Measurements from ENCODE around the gene YPEL4. TPM values are rescaled to one million over a fixed set of nuclear protein-coding genes. Genes with fewer than 3 reads are reported as not detected.
A peak's percentile ranks its signal among the peaks of the same experiment; 100 is the strongest.

The YPEL4 gene
- polyA plus RNA-seq, 1 of the 3 experiments (the other 2 are of a cell fraction), result 2.3 TPM

DNA sequence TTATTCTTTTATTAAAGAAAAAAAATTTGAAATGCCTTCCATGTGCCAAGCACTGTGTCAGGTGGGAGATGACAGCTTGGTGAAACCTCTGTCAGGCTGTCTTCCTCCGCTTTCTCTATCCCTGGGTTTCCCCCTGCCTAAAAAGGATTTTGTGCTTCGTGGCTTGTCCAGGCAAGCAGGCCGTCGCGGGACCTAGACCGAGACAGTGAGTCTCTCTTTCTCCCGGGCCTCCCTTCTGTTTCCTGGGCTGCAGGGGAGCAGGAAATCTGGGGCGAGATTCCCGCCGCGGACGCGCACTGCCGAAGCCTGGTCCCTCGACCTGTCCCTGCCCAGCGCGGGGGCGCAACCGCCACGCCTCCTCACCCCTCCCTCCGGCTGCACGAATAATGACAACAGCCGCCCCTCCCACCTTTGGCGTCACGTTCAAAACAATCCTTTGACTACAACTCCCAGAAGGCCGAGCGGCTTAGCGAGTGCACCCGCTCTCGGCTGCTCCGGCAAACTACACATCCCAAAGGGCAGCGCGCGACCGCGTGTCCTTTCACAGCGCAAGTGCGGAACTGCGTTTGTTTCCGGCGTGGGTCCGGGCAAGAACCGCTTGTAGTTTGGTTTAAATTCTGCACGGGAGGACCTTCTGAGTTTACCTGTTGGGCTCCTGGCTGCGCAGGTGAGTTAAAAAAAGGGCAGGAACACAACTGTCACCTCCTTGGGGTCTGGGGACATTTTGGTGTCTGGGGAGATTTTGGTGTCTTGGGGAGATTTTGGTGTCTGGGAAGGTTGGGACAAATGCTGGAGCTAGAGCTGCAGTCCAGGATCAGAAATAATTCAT lies 7.7 kb upstream of the YPEL4 start, which contains the start of gene CLP1:
Gene CLP1 (plus strand): TSS at position 569 of the 829 bp plus-strand sequence. CDS start 1,715 bp downstream, outside the sequence.
- H3K9me2 ChIP-seq, result no peaks in the 10 kb centered on the region
- H3K27ac ChIP-seq (ENCODE audit: low read depth in 2 of 2, low read length in 1 of 2), result peak within 1 kb of the TSS; percentile 71 to 80
- peaks cover 24 to 25% of the 10 kb centered on the region in 2 experiments for H3K36me3 ChIP-seq (replicated peaks in 1 of 2; ENCODE audit: control insufficient read depth in 1 of 2, insufficient read depth in 2 of 2, low read length in 1 of 2)
- peaks cover 36% of the 10 kb centered on the region for H3K79me2 ChIP-seq (ENCODE audit: insufficient read depth)
- ChIA-PET CTCF (interaction anchor here (1.1 to 2.7 kb wide), 5 partner anchors 9 to 199 kb away, joined by 3 to 14 read pairs (median 5); partner anchors contain the start of gene UBE2L6), POLR2A (no interaction called here)
- no peaks in the 10 kb centered on the region for H4K20me1 ChIP-seq (ENCODE audit: insufficient read depth)
- peak; percentile 95 for DNase-seq
- 3% methylated on average over 25 of the region's 45 CpGs for WGBS (ENCODE audit: low lambda C conversion rate)
- H2AFZ ChIP-seq (ENCODE audit: low read depth), result peak within 1 kb of the TSS; percentile 83
- H3K4me1 ChIP-seq (ENCODE audit: control insufficient read depth in 1 of 2, insufficient read depth in 2 of 2, low read depth in 1 of 2, low read length in 1 of 2), result peaks cover 0 to 2% of the 10 kb centered on the region in 2 experiments; a peak in 2 of 4 replicates
- peak within 1 kb of the TSS; percentile 75 for H3K4me2 ChIP-seq
- H3K27me3 ChIP-seq (ENCODE audit: insufficient read depth), result no peaks in the 10 kb centered on the region
- H3K9ac ChIP-seq, result peak within 1 kb of the TSS; percentile 71
- peaks cover 15% of the 10 kb centered on the region for H3F3A ChIP-seq (replicated peaks; ENCODE audit: insufficient read depth)
- peak within 1 kb of the TSS; percentile 71 to 85 for H3K4me3 ChIP-seq (ENCODE audit: low read depth in 2 of 2, low read length in 1 of 2)
- no peaks in the 10 kb centered on the region for H3K9me3 ChIP-seq
- TF ChIP-seq FOXM1 (IDR thresholded peaks at IDR 0.05; ENCODE audit: low read depth), result no peak
- TF ChIP-seq, protein P1, sequence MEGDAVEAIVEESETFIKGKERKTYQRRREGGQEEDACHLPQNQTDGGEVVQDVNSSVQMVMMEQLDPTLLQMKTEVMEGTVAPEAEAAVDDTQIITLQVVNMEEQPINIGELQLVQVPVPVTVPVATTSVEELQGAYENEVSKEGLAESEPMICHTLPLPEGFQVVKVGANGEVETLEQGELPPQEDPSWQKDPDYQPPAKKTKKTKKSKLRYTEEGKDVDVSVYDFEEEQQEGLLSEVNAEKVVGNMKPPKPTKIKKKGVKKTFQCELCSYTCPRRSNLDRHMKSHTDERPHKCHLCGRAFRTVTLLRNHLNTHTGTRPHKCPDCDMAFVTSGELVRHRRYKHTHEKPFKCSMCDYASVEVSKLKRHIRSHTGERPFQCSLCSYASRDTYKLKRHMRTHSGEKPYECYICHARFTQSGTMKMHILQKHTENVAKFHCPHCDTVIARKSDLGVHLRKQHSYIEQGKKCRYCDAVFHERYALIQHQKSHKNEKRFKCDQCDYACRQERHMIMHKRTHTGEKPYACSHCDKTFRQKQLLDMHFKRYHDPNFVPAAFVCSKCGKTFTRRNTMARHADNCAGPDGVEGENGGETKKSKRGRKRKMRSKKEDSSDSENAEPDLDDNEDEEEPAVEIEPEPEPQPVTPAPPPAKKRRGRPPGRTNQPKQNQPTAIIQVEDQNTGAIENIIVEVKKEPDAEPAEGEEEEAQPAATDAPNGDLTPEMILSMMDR (IDR thresholded peaks at IDR 0.05), result no peak
- no peak for TF ChIP-seq GATA2 (CRISPR knock-in tag; IDR thresholded peaks at IDR 0.05)
- TF ChIP-seq TAF1 (IDR thresholded peaks at IDR 0.05; ENCODE audit: borderline replicate concordance, low read depth, low read length), result peak; percentile 46; the same call in 1 of the 2 replicates
- TF ChIP-seq, protein P2, sequence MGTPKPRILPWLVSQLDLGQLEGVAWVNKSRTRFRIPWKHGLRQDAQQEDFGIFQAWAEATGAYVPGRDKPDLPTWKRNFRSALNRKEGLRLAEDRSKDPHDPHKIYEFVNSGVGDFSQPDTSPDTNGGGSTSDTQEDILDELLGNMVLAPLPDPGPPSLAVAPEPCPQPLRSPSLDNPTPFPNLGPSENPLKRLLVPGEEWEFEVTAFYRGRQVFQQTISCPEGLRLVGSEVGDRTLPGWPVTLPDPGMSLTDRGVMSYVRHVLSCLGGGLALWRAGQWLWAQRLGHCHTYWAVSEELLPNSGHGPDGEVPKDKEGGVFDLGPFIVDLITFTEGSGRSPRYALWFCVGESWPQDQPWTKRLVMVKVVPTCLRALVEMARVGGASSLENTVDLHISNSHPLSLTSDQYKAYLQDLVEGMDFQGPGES (IDR thresholded peaks at IDR 0.05; ENCODE audit: low read depth, low read length), result 0 out of 2 replicates have a peak, but pooled peaks have one; percentile 21
- TF ChIP-seq EP300 (IDR thresholded peaks at IDR 0.05; ENCODE audit: borderline replicate concordance in 1 of 2, low read depth in 1 of 2, low read length in 1 of 2), result no peak
- 0 out of 2 replicates have a peak, but pooled peaks have one; percentile 64 for TF ChIP-seq SIN3A (IDR thresholded peaks at IDR 0.05; ENCODE audit: borderline replicate concordance, low read depth, low read length)
- TF ChIP-seq POLR2AphosphoS5 (IDR thresholded peaks at IDR 0.05; ENCODE audit: low read depth, low read length), result peak; percentile 77
- TF ChIP-seq, protein P3, sequence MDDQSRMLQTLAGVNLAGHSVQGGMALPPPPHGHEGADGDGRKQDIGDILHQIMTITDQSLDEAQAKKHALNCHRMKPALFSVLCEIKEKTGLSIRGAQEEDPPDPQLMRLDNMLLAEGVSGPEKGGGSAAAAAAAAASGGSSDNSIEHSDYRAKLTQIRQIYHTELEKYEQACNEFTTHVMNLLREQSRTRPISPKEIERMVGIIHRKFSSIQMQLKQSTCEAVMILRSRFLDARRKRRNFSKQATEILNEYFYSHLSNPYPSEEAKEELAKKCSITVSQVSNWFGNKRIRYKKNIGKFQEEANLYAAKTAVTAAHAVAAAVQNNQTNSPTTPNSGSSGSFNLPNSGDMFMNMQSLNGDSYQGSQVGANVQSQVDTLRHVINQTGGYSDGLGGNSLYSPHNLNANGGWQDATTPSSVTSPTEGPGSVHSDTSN (IDR thresholded peaks at IDR 0.05), result 0 out of 2 replicates have a peak, but pooled peaks have one; percentile 3
- peak; percentile 98 for TF ChIP-seq CHD2 (IDR thresholded peaks at IDR 0.05; ENCODE audit: low read length, partially characterized antibody)
- TF ChIP-seq MXI1 (IDR thresholded peaks at IDR 0.05; ENCODE audit: low read depth, low read length), result peak; percentile 88
- peak; percentile 87 for TF ChIP-seq GABPA (IDR thresholded peaks at IDR 0.05; ENCODE audit: low read depth)
- no peak for TF ChIP-seq TEAD4 (IDR thresholded peaks at IDR 0.05; ENCODE audit: borderline replicate concordance, insufficient read depth)
- peak; percentile 78; the same call in 1 of the 2 replicates for TF ChIP-seq NRF1 (IDR thresholded peaks at IDR 0.05; ENCODE audit: low read depth, low read length)
- TF ChIP-seq, protein P4, sequence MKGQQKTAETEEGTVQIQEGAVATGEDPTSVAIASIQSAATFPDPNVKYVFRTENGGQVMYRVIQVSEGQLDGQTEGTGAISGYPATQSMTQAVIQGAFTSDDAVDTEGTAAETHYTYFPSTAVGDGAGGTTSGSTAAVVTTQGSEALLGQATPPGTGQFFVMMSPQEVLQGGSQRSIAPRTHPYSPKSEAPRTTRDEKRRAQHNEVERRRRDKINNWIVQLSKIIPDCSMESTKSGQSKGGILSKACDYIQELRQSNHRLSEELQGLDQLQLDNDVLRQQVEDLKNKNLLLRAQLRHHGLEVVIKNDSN (IDR thresholded peaks at IDR 0.05; ENCODE audit: borderline replicate concordance, low read depth), result peak; percentile 89
- peak; percentile 33; the same call in 1 of the 2 replicates for TF ChIP-seq FOXJ3 (CRISPR knock-in tag; IDR thresholded peaks at IDR 0.05)
- TF ChIP-seq, protein P5, sequence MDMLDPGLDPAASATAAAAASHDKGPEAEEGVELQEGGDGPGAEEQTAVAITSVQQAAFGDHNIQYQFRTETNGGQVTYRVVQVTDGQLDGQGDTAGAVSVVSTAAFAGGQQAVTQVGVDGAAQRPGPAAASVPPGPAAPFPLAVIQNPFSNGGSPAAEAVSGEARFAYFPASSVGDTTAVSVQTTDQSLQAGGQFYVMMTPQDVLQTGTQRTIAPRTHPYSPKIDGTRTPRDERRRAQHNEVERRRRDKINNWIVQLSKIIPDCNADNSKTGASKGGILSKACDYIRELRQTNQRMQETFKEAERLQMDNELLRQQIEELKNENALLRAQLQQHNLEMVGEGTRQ (IDR thresholded peaks at IDR 0.05; ENCODE audit: borderline replicate concordance, low read depth, low read length), result no peak
- TF ChIP-seq MEF2A (IDR thresholded peaks at IDR 0.05; ENCODE audit: borderline replicate concordance, low read depth), result no peak
- TF ChIP-seq RFX5 (IDR thresholded peaks at IDR 0.05; ENCODE audit: low read length), result no peak
- no peak for TF ChIP-seq RCOR1 (IDR thresholded peaks at IDR 0.05; ENCODE audit: low read length)
- TF ChIP-seq FOSL2 (IDR thresholded peaks at IDR 0.05; ENCODE audit: borderline replicate concordance, low read depth), result no peak
- TF ChIP-seq RAD21 (IDR thresholded peaks at IDR 0.05; ENCODE audit: low read length), result no peak
